ENCODE results near the gene ATG4C.

ATG4C gene

GRCh38 chr1:62906428-62906886 lies 122.5 kb downstream of the ATG4C start:
- no peak for DNase-seq

DNA sequence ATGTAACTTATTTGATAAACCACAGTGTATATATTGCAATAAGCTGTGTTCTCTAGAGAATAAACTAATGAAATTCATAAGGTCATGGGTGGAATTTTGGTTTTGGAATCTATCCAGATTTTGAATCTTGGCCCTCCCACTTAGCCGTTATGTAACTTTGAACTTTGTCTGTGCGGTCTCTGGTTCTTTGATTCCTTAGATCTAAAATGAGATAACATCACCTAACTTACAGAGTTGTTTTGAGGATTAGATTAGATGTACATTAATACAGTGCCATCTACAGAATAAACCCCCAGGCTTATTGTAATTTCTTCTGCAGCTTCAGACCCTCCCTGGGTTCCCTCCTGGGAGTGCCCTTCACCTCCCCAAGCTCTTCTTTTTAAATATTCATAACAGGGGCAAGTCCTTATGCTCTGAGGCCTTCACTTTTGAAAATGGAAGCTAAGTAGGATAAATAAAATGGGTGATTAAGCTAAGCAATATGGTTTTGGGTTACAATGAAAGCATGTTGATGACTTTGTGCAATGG lies 124.3 kb downstream of the ATG4C start:
- DNase-seq: no peak

GRCh38 chr1:62912028-62912638 lies 128.2 kb downstream of the ATG4C start:
- DNase-seq: no peak

Measured in NCI-H1092 (cell line).